SK-N-MC (cell line): Measurements from ENCODE around the gene TRIM8.

Experiments used
- DNase-seq: peaks from one replicate; pipeline ENCODE4 v3.0.0-alpha.2; 2011; ENCODE audit warnings: low read depth, low spot score
- H3K27ac ChIP-seq: fragments of 200-600 bp; sonication (generic); 2 replicates; pipeline ENCODE4 v1.5.1; 2016; ENCODE audit warnings: mixed run types
- H3K36me3 ChIP-seq: fragments of 200-600 bp; sonication (generic); 2 replicates; pipeline ENCODE4 v1.6.1; 2017; ENCODE audit warnings: antibody characterized with exemption, low read length, mixed read lengths; ENCODE audit not compliant: insufficient read depth
- H3K4me3 ChIP-seq: fragments of 200-600 bp; sonication (generic); 2 replicates; pipeline ENCODE4 v1.5.1; 2016
- H3K9ac ChIP-seq: fragments of 200-600 bp; sonication (generic); 2 replicates; pipeline ENCODE4 v1.8.0; 2017; ENCODE audit warnings: mixed run types, mixed read lengths; ENCODE audit not compliant: insufficient read length
- H3K9me3 ChIP-seq: fragments of 200-600 bp; sonication (generic); 2 replicates; pipeline ENCODE4 v1.6.1; 2017; ENCODE audit warnings: low read depth, mild to moderate bottlenecking, antibody characterized with exemption, low read length, moderate library complexity, mixed read lengths
- EZH2 ChIP-seq: fragments of 200-600 bp; sonication (generic); IDR thresholded peaks from one replicate; pipeline ENCODE4 v1.6.1; 2017; ENCODE audit warnings: antibody characterized with exemption
- FOXP2 ChIP-seq: optimal IDR thresholded peaks from 2 replicates; pipeline ENCODE3; 2011; ENCODE audit warnings: mild to moderate bottlenecking, moderate library complexity; ENCODE audit not compliant: insufficient read depth; ENCODE audit errors: extremely low read length, control extremely low read depth
- POLR2AphosphoS5 ChIP-seq: IDR thresholded peaks from 2 replicates; pipeline ENCODE4 v1.6.1; 2012; ENCODE audit warnings: mild to moderate bottlenecking, low read depth, low read length, borderline replicate concordance

TRIM8 gene

GRCh38 chr10:102648889-102649796 lies 4.9 kb downstream of the TRIM8 start:
- no peak for DNase-seq
- H3K9me3 ChIP-seq, result no peaks in the 10 kb centered on the region
- no peaks in the 10 kb centered on the region for H3K36me3 ChIP-seq
- no peak overlapping the region for H3K4me3 ChIP-seq
- no peak for TF ChIP-seq EZH2
- no peak for TF ChIP-seq POLR2AphosphoS5
- TF ChIP-seq FOXP2, result no peak
- no peak overlapping the region for H3K27ac ChIP-seq
- no peak overlapping the region for H3K9ac ChIP-seq

GRCh38 chr10:102649797-102650654 lies 5.7 kb downstream of the TRIM8 start:
- Histone ChIP-seq H3K9ac (no peak overlapping the region), H3K9me3 (no peaks in the 10 kb centered on the region), H3K27ac (no peak overlapping the region), H3K36me3 (no peaks in the 10 kb centered on the region), H3K4me3 (no peak overlapping the region)
- no peak for TF ChIP-seq POLR2AphosphoS5
- TF ChIP-seq FOXP2, result no peak
- no peak for TF ChIP-seq EZH2
- DNase-seq, result no peak

GRCh38 chr10:102650655-102651454 lies 6.6 kb downstream of the TRIM8 start:
- Histone ChIP-seq H3K27ac (no peak overlapping the region), H3K9me3 (no peaks in the 10 kb centered on the region), H3K9ac (no peak overlapping the region), H3K4me3 (no peak overlapping the region), H3K36me3 (no peaks in the 10 kb centered on the region)
- DNase-seq, result no peak
- no peak for TF ChIP-seq EZH2
- TF ChIP-seq POLR2AphosphoS5, result no peak
- TF ChIP-seq FOXP2, result no peak

GRCh38 chr10:102651455-102652169 lies 7.3 kb downstream of the TRIM8 start:
- no peaks in the 10 kb centered on the region for H3K36me3 ChIP-seq
- H3K4me3 ChIP-seq, result no peak overlapping the region
- DNase-seq, result no peak
- no peak overlapping the region for H3K27ac ChIP-seq
- no peak overlapping the region for H3K9ac ChIP-seq
- no peaks in the 10 kb centered on the region for H3K9me3 ChIP-seq
- TF ChIP-seq EZH2 (no peak), FOXP2 (no peak), POLR2AphosphoS5 (no peak)

DNA sequence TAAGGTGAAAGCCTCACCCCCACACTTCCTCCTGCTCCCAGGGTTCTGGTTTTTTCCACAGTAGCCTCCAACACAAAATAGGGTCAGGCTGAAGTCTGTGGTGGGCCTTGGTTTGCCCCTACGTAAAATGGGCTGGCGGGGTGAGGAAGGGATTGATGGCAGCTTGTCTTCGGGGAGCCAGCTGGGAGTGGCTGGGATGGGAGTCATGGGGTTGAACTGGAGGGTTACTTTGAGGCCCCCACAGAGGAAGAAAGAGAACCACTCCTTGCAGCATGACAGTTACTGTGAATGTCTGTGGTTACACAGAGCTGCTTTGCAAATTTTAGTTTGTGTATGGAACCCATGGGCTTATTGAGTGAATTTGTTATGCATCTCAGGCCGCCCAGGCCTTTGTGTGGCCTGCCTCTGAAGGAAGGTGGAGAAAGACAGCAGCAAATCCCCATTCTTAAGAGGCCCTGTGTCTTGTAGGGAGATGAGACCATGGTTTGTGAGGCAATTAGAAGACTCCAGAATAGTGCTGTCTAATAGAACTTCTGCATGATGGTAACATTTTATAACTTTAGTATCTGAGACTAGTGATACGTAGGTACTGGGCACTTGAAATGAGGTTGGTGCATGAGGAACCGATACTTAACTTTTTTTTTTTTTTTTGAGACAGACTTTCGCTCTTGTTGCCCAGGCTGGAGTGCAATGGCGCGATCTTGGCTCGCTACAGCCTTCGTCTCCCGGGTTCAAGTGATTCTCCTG lies 8.1 kb downstream of the TRIM8 start:
- H3K36me3 ChIP-seq, result no peaks in the 10 kb centered on the region
- no peak overlapping the region for H3K4me3 ChIP-seq
- DNase-seq, result no peak
- no peaks in the 10 kb centered on the region for H3K9me3 ChIP-seq
- TF ChIP-seq FOXP2 (no peak), EZH2 (no peak), POLR2AphosphoS5 (no peak)
- H3K9ac ChIP-seq, result no peak overlapping the region
- H3K27ac ChIP-seq, result no peak overlapping the region

DNA sequence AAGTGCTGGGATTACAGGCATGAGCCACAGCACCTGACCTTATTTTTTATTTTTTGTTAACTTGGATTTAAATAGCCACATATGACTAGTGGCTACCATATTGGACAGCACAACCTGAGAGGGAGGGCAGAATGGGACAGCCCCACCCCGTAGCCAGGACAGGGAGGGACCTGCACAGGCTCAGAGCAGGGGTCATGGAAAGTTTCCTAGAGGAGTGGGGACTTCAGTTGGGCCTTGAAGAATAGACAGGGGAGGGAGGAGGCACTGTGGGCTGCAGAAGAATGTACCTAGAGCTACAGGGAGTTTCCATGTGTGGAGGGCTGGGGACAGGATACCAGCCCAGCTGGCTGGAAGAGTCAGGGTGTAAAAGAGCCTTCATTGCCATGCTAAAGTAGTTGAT lies 8.8 kb downstream of the TRIM8 start:
- no peak overlapping the region for H3K9ac ChIP-seq
- H3K4me3 ChIP-seq, result no peak overlapping the region
- DNase-seq, result no peak
- no peaks in the 10 kb centered on the region for H3K9me3 ChIP-seq
- H3K27ac ChIP-seq, result no peak overlapping the region
- TF ChIP-seq EZH2, result no peak
- H3K36me3 ChIP-seq, result no peaks in the 10 kb centered on the region

GRCh38 chr10:102654566-102654965 lies 10.3 kb downstream of the TRIM8 start:
- H3K36me3 ChIP-seq, result no peaks in the 10 kb centered on the region
- no peak overlapping the region for H3K27ac ChIP-seq
- no peak overlapping the region for H3K4me3 ChIP-seq
- H3K9ac ChIP-seq, result no peak overlapping the region
- TF ChIP-seq POLR2AphosphoS5, result no peak
- no peak for TF ChIP-seq FOXP2
- TF ChIP-seq EZH2, result no peak
- no peaks in the 10 kb centered on the region for H3K9me3 ChIP-seq
- no peak for DNase-seq
